HFF-Myc (cell line): ENCODE measurements around the gene ATP10A.

Source experiments
- DNase-seq: peaks from one replicate; pipeline ENCODE4 v3.0.0-alpha.2; 2011; ENCODE audit warnings: low read depth; ENCODE audit errors: extremely low read depth
- H3K4me3 ChIP-seq: replicated peaks from 2 replicates; pipeline ENCODE4 v1.5.1; 2011; ENCODE audit warnings: low read depth, mild to moderate bottlenecking, control low read depth, low read length
- CTCF ChIP-seq: IDR thresholded peaks from 2 replicates; pipeline ENCODE4 v1.5.1; 2012; ENCODE audit warnings: mild to moderate bottlenecking, low read depth, low read length, control low read depth; ENCODE audit errors: missing control alignments

ATP10A gene

GRCh38 chr15:25711691-25712090 is 151.4 kb downstream of the ATP10A start:
- no peak for DNase-seq
- H3K4me3 ChIP-seq: no peak overlapping the region
- no peak for TF ChIP-seq CTCF

- DNase-seq: no peak
- H3K4me3 ChIP-seq: no peak overlapping the region
- TF ChIP-seq CTCF: no peak
Observed at GRCh38 chr15:25711164-25711563, 152.0 kb downstream of the ATP10A start.

GRCh38 chr15:25710184-25710583 is 152.9 kb downstream of the ATP10A start:
- TF ChIP-seq CTCF: peak; percentile 90
- DNase-seq: no peak
- H3K4me3 ChIP-seq: no peak overlapping the region

- H3K4me3 ChIP-seq: no peak overlapping the region
- no peak for DNase-seq
- TF ChIP-seq CTCF: no peak
Observed at GRCh38 chr15:25709437-25710159, 153.5 kb downstream of the ATP10A start.

DNA sequence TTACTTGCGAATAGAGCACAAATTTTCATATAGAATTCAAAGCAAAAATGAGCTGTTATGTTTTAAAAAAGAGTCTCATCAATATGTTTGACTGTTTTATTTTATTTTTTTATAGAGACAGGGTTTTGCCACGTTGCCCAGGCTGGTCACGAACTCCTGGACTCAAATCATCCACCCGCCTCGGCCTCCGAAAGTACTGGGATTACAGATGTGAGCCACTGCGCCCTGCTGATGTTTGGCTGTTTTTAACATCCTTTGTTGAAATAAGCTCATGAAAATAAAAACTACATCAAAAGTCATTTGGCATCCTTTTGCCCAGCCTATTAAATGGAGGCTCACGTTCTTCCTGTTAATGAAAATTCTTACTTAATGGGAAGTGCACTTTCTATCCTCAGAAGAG is 154.7 kb downstream of the ATP10A start:
- H3K4me3 ChIP-seq: no peak overlapping the region
- DNase-seq: no peak
- TF ChIP-seq CTCF: no peak

DNA sequence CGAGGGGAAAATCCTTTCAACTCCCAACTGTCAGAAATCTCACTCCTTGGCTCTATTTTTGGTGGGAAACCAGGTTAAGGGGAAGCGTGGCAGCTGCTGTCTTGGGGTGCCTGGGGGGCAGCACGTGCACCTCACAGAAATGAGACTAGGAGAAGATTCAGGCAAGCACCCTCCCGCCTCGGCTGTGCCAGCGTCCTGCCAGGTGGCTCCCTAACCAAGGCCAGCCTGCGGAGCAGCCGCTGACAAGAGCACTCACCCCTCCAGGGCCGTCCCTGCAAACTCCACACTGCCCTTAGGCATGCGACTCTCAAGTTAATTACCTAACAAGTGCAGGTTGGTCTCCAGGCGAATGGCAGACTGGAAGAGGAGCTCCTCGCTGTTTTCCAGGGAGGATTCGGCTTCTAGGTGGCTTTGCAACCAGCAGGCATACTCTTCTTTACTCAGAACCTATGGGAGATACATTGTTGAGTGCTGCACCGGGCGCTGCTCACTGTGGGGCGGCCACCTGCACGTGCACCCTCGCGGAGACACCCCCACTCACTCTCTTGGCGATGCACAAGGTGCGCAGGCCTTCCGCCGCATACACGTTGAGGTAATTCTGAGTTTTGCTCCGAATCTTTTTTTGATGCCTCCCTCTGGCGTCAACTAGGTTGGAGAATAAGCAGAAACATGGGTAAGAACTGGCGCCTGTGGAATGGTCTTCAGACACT is 155.3 kb downstream of the ATP10A start:
- no peak overlapping the region for H3K4me3 ChIP-seq
- no peak for DNase-seq
- no peak for TF ChIP-seq CTCF
